ENCODE measurements around the gene THSD7B.

THSD7B gene

DNA sequence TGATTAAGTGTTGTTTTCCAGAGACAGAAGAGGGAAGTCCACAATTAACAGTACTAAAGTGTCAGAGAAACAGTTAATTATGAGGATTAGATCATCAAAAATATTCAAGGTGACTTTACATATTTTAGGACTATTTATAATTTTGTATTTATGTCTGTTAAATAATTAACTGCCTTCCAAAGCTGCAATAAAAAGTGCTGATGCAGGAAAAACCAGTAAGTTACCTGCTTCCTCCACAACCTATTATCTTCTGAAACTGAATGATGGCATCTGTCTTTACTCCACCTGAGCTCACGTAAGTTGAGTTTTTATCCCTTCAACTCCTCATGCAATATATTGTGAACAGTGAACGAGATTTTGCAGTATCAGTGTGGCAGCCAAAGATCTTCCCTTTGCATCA is 570.7 kb downstream of the THSD7B start:
- no peak overlapping the region for H3K4me3 ChIP-seq (ENCODE audit: low read depth, low read length)
- TF ChIP-seq, protein P1, sequence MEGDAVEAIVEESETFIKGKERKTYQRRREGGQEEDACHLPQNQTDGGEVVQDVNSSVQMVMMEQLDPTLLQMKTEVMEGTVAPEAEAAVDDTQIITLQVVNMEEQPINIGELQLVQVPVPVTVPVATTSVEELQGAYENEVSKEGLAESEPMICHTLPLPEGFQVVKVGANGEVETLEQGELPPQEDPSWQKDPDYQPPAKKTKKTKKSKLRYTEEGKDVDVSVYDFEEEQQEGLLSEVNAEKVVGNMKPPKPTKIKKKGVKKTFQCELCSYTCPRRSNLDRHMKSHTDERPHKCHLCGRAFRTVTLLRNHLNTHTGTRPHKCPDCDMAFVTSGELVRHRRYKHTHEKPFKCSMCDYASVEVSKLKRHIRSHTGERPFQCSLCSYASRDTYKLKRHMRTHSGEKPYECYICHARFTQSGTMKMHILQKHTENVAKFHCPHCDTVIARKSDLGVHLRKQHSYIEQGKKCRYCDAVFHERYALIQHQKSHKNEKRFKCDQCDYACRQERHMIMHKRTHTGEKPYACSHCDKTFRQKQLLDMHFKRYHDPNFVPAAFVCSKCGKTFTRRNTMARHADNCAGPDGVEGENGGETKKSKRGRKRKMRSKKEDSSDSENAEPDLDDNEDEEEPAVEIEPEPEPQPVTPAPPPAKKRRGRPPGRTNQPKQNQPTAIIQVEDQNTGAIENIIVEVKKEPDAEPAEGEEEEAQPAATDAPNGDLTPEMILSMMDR (IDR thresholded peaks at IDR 0.05; ENCODE audit: low read depth, low read length, missing control alignments) = no peak
- DNase-seq (ENCODE audit: low read depth) = no peak

DNA sequence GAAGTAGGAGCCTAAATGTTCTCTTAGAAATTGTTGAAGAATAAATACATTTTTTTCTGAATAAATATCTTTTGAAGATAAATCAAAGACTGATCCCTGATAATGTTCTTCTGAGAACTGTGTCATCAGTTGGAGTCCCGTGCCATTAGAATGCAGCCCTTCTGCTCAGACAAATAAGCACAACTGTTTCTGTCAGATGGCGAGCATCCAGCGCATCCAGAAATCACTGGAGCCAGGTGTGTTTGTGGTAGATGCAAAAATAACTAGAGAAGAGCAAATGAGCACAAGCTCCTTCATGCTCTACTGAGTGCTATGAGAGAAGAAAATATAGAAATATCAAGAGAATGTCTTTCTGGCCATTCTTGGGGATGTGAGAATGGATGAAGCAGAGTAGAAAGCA is 573.7 kb downstream of the THSD7B start:
- no peak overlapping the region for H3K4me3 ChIP-seq (ENCODE audit: low read depth, low read length)
- DNase-seq (ENCODE audit: low read depth) = no peak
- TF ChIP-seq, protein P1 (IDR thresholded peaks at IDR 0.05; ENCODE audit: low read depth, low read length, missing control alignments) = no peak

DNA sequence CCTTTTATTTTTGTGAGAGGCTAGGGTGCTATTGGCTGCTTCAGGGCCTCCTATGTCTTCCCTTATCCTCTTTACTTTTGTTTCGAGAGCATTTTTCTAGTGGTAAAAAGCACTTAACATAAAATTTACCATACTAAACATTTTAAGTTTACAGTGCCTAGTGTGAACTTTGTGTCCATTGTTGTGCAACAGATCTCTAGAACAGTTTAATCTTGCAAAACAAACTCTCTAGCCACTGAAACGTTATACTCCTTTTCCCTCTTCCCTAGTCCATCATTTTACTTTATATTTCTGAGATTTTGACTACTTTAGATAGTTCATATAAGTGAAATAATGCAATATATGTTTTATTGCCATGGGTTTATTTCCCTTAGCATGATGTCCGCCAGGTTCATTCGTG is 580.6 kb downstream of the THSD7B start:
- TF ChIP-seq, protein P1 (IDR thresholded peaks at IDR 0.05; ENCODE audit: low read depth, low read length, missing control alignments) = no peak
- no peak for DNase-seq (ENCODE audit: low read depth)
- no peak overlapping the region for H3K4me3 ChIP-seq (ENCODE audit: low read depth, low read length)

DNA sequence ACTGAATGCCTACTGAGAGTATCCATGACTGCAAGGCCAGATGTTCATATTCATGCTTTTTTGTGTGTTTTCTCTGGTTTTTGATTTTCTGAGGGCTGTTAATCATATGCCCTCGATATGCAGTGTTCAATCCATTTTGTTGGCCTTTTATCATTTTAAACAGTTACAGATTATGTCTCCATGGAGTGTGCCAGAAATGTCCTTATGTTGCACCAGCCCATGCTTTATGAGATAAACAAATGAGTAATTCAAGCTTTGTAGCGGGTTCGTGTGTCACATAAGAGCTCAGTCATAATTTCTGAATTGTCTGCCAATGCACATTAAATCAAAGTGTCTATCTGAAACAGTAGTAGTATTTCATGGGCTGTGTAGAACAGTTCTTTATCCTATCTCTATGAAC is 583.0 kb downstream of the THSD7B start:
- no peak for DNase-seq (ENCODE audit: low read depth)
- H3K4me3 ChIP-seq (ENCODE audit: low read depth, low read length) = no peak overlapping the region
- TF ChIP-seq, protein P1 (IDR thresholded peaks at IDR 0.05; ENCODE audit: low read depth, low read length, missing control alignments) = no peak

DNA sequence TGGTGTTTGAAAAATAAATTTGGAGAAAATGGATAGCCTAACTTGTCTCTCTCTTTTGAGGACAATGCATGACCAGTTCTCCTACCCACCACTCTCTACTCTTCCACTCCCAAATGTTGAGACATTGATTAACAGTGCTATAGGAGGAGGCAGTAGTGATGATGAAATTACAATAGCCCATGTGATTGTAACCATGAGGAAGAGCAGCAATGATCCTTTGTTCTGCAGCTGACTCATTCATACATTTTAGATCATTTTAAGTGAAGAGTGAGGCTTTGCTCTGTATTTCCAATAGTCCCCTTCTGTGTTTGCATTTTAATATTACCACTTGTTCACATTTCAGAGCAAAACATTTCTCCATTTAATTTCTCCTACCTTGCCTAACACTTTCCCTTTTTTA is 592.3 kb downstream of the THSD7B start:
- no peak overlapping the region for H3K4me3 ChIP-seq (ENCODE audit: low read depth, low read length)
- no peak for DNase-seq (ENCODE audit: low read depth)
- TF ChIP-seq, protein P1 (IDR thresholded peaks at IDR 0.05; ENCODE audit: low read depth, low read length, missing control alignments) = no peak

DNA sequence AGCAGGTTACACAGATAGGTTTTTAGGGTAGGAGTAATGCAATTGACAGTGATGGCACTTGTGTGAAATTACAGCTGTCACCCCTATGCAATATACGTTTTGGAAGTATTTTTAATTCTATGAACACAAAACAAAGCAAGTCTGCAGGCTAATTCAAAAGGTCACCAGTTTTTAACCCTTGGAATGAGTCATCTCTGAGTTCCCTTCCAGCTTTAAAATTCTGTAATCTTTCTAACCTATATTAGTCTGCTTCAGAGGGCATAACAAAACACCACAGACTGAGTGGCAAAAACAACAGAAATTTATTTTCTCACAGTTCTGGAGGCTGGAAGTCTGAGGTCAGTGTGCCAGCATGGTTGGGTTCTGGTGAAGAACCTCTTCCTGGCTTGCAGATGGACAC is 602.0 kb downstream of the THSD7B start:
- H3K4me3 ChIP-seq (ENCODE audit: low read depth, low read length) = no peak overlapping the region
- TF ChIP-seq, protein P1 (IDR thresholded peaks at IDR 0.05; ENCODE audit: low read depth, low read length, missing control alignments) = no peak
- DNase-seq (ENCODE audit: low read depth) = no peak

DNA sequence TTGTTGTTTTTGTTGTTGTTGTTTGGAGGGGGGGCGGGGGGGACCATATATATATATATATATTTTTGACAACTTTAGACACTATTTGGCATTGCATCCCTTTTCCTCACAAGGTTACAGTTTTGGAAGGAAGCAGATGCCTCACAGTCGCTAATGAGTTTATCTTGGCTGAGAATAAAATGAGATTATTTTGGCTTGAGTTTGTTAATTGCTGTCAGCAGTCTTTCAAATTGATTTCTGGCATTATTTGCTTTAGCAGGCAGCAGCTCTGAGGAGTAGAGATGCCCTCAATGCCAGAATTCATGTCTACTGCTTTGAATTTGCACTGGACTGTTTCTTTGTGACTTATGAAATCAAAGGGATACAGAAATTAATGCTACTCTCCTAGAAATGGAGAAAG is 603.8 kb downstream of the THSD7B start:
- no peak for DNase-seq (ENCODE audit: low read depth)
- H3K4me3 ChIP-seq (ENCODE audit: low read depth, low read length) = no peak overlapping the region
- TF ChIP-seq, protein P1 (IDR thresholded peaks at IDR 0.05; ENCODE audit: low read depth, low read length, missing control alignments) = no peak

All from GM12864 (cell line).